ENCODE measurements around the gene GPX3.

GPX3 gene

DNA sequence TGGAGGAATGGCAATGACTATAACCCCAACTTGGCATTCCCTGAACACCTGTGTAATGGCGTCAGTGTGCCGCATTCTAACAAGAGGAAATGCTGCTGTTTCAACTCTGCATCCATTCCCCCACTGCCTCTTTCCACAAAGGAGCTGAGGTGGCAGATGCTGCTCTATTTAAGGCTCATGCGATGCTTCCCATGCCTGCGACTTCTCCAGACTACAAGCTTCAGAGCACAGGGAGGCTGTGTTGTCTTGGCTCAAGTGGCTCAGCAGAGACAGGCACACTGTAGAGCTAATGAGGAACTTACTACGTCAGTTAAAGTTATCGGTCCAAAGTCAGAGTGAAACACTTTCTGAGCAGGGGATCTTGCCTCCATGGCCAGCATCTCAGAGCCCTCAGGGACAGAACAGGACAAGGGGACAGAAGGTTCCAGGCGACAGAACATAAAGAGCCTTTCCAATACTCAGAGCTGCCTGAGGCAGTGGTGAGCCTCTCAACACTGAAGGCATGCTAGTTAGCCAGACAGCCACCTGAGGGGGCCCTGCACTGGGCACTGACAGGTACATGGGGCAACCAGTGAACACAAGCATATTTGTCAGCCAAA lies 38.6 kb downstream of the GPX3 start:
- DNase-seq: no peak

DNA sequence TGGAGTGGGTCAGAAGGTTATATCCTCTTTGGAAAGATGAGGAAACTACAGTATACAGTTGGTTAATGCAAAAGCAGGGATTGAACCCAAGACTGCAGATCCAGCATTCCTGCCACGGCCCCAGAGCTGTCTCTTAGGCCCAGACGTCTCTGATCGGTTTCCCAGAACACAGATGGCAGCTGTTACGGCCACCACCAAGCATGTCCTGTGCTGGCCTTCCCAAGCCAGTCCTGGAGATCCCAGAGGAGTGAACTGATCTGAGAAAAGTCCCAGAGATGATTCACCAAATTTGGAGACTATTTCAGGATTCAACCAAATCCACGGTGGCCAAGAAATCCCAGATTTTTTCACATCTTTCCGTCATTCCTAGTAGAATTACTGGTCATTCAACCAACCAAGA lies 40.4 kb downstream of the GPX3 start:
- DNase-seq: no peak

DNA sequence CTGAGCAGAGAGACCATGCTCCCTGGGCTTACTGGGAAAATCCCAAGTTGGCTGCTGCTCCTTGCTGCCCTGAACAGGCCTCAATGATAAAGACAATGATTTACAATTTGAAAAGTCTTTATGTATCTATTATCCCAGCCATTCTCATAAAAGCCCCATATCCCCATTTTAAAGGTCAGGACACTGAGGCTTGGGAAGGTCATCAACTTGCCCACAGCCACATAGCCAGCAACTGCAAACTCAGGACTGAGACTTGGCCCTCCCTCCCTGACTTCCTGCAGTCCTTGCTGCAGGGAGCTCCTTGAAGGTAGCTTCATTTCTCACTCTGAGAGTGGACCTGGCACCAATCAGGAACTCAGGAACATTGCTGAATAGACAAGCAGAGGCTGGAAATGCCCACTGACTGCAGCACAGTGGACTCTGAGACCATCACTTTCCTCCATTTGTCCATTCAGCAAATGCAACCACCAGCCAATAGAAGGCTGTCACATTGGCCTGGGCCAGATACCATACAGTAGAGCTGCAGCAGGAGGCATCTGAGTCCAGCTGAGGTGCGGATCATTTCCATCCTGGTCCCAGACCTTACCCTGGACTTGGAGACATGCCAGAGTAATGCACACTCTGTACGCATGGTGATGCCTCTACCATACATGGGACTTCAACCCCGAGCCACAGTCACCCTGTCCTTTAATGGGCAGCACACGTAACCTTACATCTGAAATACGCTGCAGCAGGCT lies 42.2 kb downstream of the GPX3 start:
- no peak for DNase-seq

DNA sequence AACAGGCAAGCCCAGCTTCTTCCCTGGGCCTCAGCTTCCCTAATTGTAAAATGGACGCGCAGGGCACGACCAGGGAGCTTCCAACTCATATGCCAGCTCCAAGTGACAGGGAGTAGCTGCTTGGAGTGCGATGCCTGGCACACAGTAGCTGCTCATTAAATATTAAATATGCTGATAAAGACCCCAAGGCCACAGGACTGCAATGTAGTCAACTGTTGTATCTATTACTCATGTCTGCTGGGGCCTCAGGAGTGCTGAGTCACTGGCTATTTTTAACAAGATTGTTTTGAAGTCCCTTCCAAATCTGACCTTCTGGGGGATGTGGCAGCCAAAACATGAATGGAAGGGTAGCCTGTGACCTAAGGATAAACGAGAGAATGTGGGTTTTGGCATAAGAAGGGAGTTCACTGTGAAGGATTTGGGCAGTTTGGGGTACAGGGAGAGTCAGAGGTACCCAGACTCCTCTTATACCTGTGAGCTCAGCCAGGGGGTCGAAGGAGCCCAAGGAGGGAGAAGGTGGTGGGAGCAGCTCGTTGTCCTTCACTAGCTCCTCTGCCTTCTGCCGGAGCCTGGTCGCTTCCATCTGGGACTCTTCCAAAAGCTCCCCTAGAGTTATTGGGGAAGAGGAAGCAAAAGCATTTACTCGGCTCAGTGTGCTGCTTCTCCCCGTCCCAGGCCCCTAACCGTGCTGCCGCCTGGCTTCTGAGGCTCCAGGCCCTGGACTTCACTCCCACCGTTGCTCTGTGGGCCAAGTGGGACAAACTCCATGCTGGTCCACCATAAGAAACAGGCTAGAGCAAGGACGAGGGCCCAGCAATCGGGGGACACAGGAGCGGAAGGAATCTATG lies 43.0 kb downstream of the GPX3 start:
- DNase-seq: no peak

DNA sequence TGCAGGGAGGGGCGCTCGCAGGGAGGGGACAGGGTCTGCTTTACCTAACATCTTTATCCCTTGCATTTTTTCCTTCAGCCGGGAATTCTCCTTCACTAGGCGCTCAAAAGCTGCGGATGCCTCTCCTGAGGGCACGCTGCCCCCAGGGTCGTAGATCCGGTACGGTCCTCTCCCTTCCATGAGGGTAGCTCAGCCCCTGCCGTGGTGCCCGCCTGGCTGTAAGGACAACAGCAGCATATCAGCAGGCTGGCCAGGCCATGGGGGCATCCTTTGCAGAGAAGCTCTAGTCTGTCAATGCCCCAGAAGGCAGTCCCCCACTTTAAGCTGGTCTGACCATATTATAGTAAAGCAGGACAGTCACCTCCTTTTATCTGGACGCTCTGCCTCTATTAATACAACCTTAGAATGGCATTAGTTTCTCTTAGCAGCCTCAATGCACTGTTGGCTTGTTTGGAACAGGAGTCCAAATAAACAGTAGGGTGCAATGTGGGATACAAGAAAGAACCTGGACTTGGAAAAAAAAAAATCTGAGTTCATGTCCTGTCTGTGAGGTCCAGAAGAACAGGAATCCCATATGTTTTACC lies 44.6 kb downstream of the GPX3 start:
- no peak for DNase-seq

DNA sequence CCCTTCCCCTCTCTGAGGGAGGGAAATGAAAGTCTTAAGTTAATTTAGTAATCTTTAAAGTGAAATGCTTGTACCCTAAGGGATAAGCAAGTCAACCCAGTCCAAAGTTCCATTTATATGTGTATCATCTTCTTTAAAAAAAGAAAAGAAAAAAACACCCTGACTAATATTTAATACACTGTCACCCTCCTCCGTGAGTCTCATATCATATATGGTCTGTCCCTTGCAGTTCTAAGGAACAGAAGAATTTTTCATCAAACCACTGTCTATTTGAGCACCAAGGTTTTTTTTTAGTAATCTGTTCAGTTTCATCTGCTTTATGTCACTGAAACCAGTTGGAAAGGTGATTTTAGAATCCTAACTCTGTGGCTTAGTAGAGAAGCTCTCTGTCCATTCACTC lies 45.2 kb downstream of the GPX3 start:
- DNase-seq: no peak

DNA sequence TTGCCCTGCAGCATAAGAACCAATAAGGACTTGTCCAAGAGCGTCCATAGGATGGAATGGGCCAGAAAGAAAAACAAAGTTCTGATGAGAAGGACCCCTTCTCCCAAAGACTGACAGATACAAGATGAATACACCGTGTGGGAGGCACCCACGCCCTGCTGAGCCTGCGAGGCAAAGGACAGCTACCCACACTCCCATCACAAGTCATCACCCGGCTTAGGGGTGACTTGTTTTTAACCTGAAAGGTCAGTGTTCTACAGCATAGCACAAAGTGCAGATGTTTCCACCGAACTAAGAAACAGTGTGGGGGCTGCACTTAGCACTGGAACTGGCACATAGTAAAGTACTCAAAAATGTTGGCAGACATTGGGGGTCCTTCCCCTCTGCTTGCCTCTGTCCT lies 46.5 kb downstream of the GPX3 start:
- DNase-seq: no peak

DNA sequence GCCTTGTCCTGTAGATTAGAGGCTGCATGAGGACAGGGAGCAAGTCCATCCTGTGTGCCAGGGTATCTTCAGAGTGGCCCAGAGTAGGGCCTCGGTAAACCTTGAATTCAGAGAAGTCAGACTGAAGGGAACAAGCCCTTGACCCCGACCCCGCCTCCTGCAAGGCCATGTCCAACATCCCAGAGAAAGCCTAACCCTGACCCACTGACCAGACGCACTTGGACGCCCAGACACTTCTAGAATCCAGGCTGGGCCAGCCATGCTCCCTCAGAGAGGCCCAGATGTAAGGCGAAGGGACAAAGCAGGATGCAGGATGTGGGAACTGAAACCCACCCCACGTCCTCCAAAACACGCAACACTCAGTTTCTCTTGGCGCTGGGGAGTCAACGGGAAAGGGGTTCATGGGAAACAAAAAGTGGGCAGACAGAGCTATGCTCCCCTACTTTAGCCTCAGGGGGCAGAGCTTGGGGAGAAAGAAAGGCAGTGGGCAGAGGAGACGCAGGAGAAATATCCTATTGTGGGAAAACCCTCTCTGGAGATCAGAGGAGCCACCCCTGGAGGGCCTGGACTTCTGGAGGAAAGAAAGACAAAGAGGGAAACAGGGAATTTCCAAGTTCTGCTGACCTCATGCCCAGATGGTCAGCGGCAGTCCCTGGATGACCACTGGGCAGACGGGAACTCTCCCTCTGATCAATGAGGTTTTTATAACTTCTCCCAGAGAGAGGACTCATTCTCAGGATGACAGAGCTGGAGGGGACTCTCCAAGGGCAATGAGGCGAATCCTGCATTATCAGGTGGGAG lies 47.4 kb downstream of the GPX3 start:
- DNase-seq: no peak

DNA sequence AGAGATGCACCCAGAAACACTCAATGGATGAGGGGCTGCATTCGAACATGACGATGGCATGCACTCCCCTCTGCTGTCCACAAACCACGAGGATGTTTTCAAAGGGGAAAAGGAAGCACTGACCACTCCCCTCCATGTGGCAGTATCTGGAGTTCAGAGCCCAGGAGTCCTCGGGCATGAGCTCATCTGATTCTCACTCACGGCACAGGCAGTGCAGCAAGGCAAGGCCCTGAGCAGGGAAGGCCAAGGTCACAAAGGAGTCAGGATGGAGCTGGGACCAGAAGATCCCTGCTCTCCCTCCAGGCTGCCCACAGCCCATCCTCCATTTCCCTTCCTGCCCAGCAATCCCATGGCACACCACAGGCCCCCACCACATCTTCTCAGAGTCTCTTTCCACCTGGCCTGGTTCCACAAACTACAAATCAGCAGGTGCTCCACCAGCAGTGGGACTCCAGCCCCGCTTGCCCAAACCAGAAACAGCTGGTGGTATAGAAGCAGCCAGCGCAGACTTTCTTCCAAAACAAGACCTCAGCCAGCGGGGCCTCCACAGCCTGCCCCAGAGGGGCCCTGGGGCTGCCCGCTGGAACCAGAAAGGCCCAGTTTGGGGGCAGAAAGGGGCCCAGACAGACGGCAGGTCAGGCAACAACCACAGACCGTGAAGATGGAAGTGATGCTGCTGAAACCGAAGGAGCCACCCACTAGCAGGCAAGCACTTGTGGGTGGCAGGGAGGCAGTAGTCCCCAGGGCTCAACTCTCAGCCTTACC lies 48.2 kb downstream of the GPX3 start:
- peak; percentile 59 to 69 for DNase-seq

DNA sequence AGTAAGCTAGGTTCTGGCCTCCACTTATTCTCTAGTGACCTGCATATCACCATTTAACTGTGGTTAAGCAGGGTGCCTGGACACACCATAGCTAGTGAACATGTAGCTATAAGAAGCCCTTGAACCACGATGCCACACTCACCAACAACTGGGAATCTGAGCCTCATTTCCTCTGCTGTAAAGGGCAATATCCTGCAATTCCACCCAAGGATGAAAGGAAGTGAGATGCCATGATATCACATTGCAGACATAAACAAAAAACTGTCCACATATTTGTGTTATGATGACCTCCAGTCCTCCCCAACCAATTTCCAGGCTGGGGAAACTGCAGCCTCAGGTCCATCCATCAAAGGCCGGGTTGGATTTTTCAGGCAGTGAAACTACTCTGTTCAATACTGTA lies 50.1 kb downstream of the GPX3 start:
- no peak for DNase-seq

DNA sequence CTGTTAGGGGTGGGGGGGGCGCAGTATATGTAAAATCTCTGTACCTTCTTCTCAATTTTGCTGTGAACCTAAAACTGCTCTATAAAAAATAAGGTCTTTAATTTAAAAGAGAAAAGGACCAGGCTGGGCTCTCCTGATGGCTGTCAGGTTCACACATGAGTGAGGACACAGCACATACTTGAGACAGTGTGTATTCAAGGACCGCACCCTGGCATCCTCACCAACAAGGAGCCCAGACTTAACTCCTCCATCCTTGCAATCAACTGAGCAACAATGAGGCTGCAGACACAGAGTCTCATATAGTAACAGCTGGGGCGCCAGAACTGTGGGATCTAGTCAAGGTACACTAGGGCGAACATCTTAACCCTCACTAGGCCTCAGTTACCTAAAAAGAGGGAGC lies 50.6 kb downstream of the GPX3 start:
- DNase-seq: no peak

DNA sequence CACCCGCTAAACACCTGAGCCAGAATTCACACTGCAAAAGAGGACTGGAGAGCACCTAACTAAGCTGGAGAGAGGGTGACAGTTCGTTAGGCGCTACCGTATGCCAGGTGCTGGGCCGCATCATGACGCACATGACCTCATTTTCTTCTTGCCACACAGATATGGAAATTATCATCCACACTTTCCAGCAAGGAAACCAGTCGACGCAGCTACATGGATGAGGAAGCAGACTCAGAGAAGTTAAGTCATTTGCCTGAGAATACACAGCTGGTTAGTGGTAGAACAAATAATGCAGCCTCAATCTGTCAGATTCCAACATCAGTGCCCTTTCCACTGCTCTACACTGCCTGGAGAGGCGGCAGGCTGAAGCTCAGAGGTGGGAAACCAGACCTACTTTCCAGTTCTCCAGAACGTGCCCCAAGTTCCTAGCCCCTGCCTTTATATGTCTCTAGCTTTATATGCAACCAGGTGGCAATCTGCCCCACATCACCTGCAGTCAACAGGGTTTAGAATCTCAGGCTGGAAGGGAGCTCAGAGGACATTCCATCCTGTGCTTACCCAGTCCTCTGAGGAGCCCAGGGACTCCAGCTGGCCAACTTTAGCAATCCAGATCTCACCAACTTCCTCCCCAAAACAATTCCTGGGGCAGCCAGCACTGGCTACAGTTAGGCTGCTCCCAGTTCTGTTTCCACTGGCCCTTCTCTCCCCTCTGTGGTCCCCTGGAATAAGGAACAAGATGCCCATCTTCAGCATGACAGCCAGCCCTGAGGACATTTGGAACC lies 51.6 kb downstream of the GPX3 start:
- DNase-seq: no peak

DNA sequence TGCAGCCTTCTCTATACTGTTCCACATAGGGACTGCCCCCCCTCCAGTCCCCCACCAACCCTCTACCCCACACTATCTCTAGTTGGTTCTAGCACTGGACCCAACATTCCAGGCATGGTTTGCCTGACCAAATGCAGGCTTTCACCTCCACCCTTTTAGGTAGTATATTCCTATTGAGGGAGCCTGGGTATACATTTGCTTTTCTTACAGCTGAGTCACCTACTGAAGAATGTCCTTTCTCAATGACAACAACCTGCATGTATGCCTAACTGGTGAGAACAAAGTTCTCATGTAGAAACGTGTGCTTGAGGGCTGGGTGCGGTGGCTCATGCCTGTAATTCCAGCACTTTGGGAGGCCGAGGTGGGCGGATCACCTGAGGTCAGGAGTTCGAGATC lies 52.2 kb downstream of the GPX3 start:
- DNase-seq: no peak

DNA sequence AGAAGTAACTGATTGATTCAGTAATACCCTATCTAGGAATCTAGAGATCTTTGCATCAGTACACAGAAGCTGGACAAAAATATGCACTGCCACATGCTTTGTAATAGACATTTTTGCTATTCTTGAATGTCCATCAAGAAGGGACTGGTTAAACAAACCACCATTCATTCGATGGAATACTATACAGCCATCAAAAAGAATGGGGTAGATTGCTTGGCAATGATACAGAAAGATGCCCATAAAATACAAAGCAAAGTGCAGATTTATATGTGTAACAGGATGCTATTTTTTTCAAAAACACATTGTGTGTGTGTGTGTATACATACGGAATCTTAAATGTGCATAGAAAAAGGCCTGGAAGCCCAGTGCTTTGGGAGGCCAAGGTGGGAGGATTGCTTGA lies 52.9 kb downstream of the GPX3 start:
- DNase-seq: no peak

DNA sequence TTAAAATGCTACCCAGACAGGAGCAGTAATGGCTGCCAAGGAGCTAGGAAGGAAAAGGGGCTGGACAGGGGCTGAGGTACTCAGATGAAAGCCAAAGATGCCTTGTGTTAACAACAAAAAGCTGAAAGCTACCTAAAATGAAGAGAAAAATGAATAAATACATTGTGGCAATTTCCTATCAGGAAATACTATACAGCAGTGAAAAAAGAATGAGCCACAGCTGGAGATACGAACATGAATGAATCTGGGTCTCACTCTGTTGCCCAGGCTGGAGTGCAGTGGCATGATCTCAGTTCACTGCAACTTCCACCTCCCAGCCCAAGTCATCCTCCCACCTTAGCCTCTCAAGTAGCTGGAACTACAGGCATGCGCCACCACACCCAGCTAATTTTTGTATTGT lies 54.2 kb downstream of the GPX3 start:
- DNase-seq: no peak

DNA sequence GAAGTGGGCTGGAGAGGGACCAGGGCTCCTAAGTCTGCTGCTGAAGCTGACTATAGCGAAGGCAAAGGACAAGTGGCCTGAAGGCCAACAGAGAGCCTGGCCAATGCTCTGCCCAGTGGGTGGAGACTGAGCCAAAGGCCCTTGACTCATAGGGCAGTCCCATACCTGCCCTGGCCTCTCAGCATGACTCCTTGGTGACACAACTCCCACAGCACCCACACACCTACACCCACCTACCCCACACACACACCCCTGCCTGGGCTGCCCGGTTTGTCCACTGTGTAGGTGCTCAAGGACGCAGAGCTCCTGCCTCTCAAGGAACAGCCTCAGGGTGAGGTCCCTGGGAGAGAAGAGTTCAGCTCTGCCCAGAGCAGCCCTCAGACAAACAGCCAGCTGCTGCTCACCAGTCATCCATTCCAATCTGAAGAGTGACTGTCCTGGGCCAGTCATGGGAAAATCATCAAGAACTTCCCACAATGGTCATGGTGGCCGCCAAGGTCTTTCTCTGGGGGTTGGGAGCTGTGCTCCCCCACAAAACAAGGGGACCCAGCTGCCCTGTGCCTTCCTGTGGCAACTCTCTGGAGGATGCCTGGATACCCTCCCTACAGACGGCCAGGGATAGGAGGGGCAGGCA lies 55.4 kb downstream of the GPX3 start:
- peak in 1 of 2 donors; percentile 44 for DNase-seq

DNA sequence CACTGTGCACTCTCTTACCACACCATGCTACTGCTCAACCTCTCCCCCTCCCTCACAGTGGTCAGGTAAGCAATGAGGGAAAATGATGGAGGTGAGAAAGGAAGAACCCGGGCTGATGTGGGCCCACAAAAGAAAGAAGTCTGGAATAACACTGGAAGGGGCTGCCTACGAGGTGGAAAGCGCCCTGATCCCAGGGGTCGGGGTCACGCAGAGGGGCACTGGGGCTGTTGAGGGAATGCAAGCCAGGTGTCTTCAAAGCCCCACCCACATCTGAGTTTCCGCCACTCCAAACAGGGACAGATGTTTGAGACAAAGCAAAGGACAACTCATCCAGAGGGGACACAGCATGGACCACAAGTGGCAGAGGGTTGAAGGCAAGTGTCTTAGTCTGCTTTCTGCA lies 56.2 kb downstream of the GPX3 start:
- no peak for DNase-seq

DNA sequence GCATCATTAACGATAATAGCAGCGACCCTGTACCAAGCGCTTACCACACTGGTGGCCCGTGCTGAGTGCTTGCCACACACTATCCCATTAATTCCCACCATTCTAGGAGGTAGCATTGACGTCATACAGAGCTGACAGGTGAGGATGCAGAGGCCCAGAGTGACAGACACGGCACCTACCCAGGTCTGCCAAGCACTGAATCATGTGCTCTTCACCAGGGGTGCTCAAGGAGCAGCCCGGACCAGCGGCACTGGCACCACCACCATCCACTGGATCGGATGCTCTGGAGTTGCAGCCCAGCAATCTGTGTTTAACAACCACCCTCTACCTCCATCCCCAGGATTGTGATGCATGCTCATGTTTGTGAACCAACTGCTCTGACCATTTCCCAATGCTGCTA lies 57.0 kb downstream of the GPX3 start:
- no peak for DNase-seq

DNA sequence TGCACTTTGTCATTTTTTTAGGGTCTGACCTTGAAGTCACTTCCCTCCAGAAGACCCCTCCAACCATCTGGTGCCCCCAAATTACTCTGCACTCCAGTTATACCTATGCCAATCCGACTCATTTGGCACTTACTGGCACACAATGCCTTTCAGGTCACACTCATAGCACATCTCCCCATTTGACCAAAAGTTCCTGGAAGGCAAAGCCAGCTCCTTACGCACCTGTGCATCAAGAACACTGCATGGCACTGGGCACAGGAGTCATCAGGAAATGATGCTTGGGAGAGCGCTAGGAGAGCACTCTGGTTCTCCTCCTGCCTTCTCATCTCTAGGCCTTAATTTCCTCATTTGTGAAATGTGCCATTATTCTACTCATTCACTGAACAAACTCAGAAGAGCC lies 57.6 kb downstream of the GPX3 start:
- no peak for DNase-seq
